HepG2 (cell line): ENCODE results near the gene MAGEA6. TPM values are rescaled to one million over a fixed set of nuclear protein-coding genes. Genes with fewer than 3 reads are reported as not detected.
"Not testable (repeated sequence)": the region's sequence is repeated elsewhere in the genome, so short reads cannot be mapped to it uniquely, and the experiment has no call there.

Experiments
- ATAC-seq: fragments of 200-7000 bp; cut with Tn5 transposase; 3 replicates; pipeline ENCODE4 v1.9.1; 2020; ENCODE audit warnings: mild to moderate bottlenecking, moderate library complexity
- BruUV-seq: library from RNA; stranded (reverse); fragments of 400-500 nt; replicated peaks from 2 replicates; lab custom pipeline; 2021; lab: Mats Ljungman, UMichigan
- CTCF ChIA-PET: fragments of 300-600 bp; formaldehyde crosslinking; extraction: SDS; loops from one replicate; lab custom pipeline; 2021; ENCODE audit warnings: low total read pairs, inconsistent platforms, low intra/inter-chr PET ratio; lab: Yijun Ruan, JAX
- POLR2A ChIA-PET: fragments of 350-600 bp; sonication (Branson Sonifier 250); formaldehyde crosslinking; loops from one replicate; lab custom pipeline; 2020; ENCODE audit warnings: antibody characterized with exemption, inconsistent platforms; lab: Yijun Ruan, JAX
- DNase-seq: peaks from one replicate; pipeline ENCODE4 v3.0.0-alpha.2; 2015; ENCODE audit warnings: low spot score
- FAIRE-seq: peaks from 3 replicates; lab custom pipeline; 2011; peaks lifted over from hg19 to GRCh38; lab: Jason Lieb, UNC
- H2AFZ ChIP-seq: one replicate; pipeline ENCODE4 v1.6.1; 2011; ENCODE audit warnings: low read length, inconsistent platforms
- H3K27ac ChIP-seq: fragments of 300-600 bp; 3 replicates; pipeline ENCODE4 v1.8.0; 2011; ENCODE audit warnings: mixed run types, mild to moderate bottlenecking, mixed read lengths, low read length, inconsistent platforms; ENCODE audit not compliant: insufficient read depth; ENCODE audit errors: extremely low read length
- H3K27me3 ChIP-seq, 2 experiments: fragments of 200-600 bp in 1 of 2; 2 replicates in 1 of 2; 3 replicates in 1 of 2; pipeline versions ENCODE4 v1.6.0 to v1.8.0; 2011; ENCODE audit warnings: low read length in 2 of 2, mild to moderate bottlenecking in 2 of 2, moderate library complexity in 2 of 2, inconsistent platforms in 1 of 2; ENCODE audit not compliant: insufficient read depth in 2 of 2, control insufficient read depth in 1 of 2
- H3K36me3 ChIP-seq, 2 experiments: fragments of 200-600 bp in 1 of 2; replicated peaks in 1 of 2; 2 replicates in 1 of 2; 3 replicates in 1 of 2; pipeline versions ENCODE4 v1.5.1 to v1.8.0; 2011; ENCODE audit warnings: low read length in 2 of 2, inconsistent platforms in 1 of 2; ENCODE audit not compliant: insufficient read depth in 2 of 2, control insufficient read depth in 1 of 2
- H3K4me1 ChIP-seq: 2 replicates; pipeline ENCODE4 v1.5.1; 2012; ENCODE audit warnings: low read length, inconsistent platforms; ENCODE audit not compliant: insufficient read depth
- H3K4me2 ChIP-seq: 2 replicates; pipeline ENCODE4 v1.6.0; 2011; ENCODE audit warnings: low read depth, low read length, inconsistent platforms
- H3K4me3 ChIP-seq, 3 experiments: fragments of 200-600 bp in 1 of 3; sonication (generic), shearing (Covaris generic) in 1 of 3; replicated peaks in 1 of 3; 2 replicates each; pipeline ENCODE4 v1.5.1; 2011 to 2016; ENCODE audit warnings: low read length in 3 of 3, inconsistent platforms in 2 of 3, low read depth in 2 of 3, mild to moderate bottlenecking in 2 of 3, control low read depth in 1 of 3, mixed read lengths in 1 of 3; ENCODE audit not compliant: insufficient read depth in 1 of 3
- H3K79me2 ChIP-seq: one replicate; pipeline ENCODE4 v1.6.1; 2011; ENCODE audit warnings: low read length, inconsistent platforms; ENCODE audit not compliant: insufficient read depth
- H3K9ac ChIP-seq: 2 replicates; pipeline ENCODE4 v1.6.0; 2011; ENCODE audit warnings: mild to moderate bottlenecking, low read depth, low read length, inconsistent platforms; ENCODE audit not compliant: insufficient read depth
- H3K9me3 ChIP-seq: 2 replicates; pipeline ENCODE4 v1.5.1; 2012; ENCODE audit warnings: mild to moderate bottlenecking, low read length
- H4K20me1 ChIP-seq: 2 replicates; pipeline ENCODE4 v1.6.0; 2011; ENCODE audit warnings: inconsistent platforms, mild to moderate bottlenecking, low read length, moderate library complexity; ENCODE audit not compliant: insufficient read depth
- ARHGAP35 ChIP-seq: sonication (generic); formaldehyde crosslinking; IDR thresholded peaks from 2 replicates; pipeline ENCODE4 v1.9.0; 2022; ENCODE audit warnings: mild to moderate bottlenecking, inconsistent platforms, moderate library complexity, missing genetic modification reagents, borderline replicate concordance
- EEA1 ChIP-seq: sonication (generic); formaldehyde crosslinking; IDR thresholded peaks from 2 replicates; pipeline ENCODE4 v1.5.1; 2020; ENCODE audit warnings: mild to moderate bottlenecking, missing genetic modification reagents, borderline replicate concordance
- GABPB1 ChIP-seq: IDR thresholded peaks from 2 replicates; pipeline ENCODE4 v1.6.1; 2016; ENCODE audit warnings: mild to moderate bottlenecking, missing genetic modification reagents, moderate library complexity, missing compliant biosample characterization
- KDM4B ChIP-seq: sonication (generic); formaldehyde crosslinking; IDR thresholded peaks from 2 replicates; pipeline ENCODE4 v1.4.0; 2020; ENCODE audit warnings: missing genetic modification reagents
- PHF21A ChIP-seq: sonication (generic); formaldehyde crosslinking; IDR thresholded peaks from 2 replicates; pipeline ENCODE4 v1.5.0; 2020; ENCODE audit warnings: mild to moderate bottlenecking, missing genetic modification reagents
- ZNF383 ChIP-seq: sonication (generic); formaldehyde crosslinking; IDR thresholded peaks from 2 replicates; pipeline ENCODE4 v1.4.0; 2020; ENCODE audit warnings: missing genetic modification reagents, mild to moderate bottlenecking, borderline replicate concordance
- ZNF549 ChIP-seq: sonication (generic); formaldehyde crosslinking; IDR thresholded peaks from 2 replicates; pipeline ENCODE4 v1.5.0; 2020; ENCODE audit warnings: missing genetic modification reagents
- WGBS: methylation state at CpG from one replicate; pipeline ENCODE4 v1.1.6; 2017; ENCODE audit warnings: low lambda C conversion rate; 5-methylcytosine and 5-hydroxymethylcytosine counted together
- in situ Hi-C: cut with HindIII; loops from 2 replicates; pipeline ENCODE4 v1.10.0; 2017; ENCODE audit warnings: low pct_unique_long_range_greater_than_20kb; ENCODE audit not compliant: extremely low pct_ligation_motif_present
- intact Hi-C: fragments of 100-400 bp; cut with micrococcal nuclease; formaldehyde crosslinking; loops from one replicate; pipeline ENCODE4 v1.10.0; 2022; ENCODE audit not compliant: unreplicated experiment
- polyA plus RNA-seq, 8 experiments: library from polyadenylated mRNA; depleted of rRNA in 3 of 8; stranded (reverse) in 7 of 8; unstranded in 1 of 8; fragments of >200 nt; fragmentation: Illumina TruSeq in 4 of 8; extraction: Trizol in 4 of 8; gene quantifications; 2 replicates each; pipeline versions ENCODE4 v1.2.1 to v1.2.3, GENCODE V29; 2011 to 2016; ENCODE audit warnings: low read depth in 4 of 8, missing spikeins in 1 of 8, mixed read lengths in 1 of 8; ENCODE audit not compliant: insufficient read depth in 1 of 8
- total RNA-seq, 5 experiments: library from RNA; depleted of rRNA; stranded (reverse); fragments of >200 nt; fragmentation: Illumina TruSeq; extraction: Trizol; gene quantifications; 2 replicates each; pipeline ENCODE4 v1.2.3, GENCODE V29; 2016; ENCODE audit warnings: low read depth in 1 of 5
- TF ChIP-seq, protein P1 (sequence below): sonication (generic); formaldehyde crosslinking; IDR thresholded peaks from 2 replicates; pipeline ENCODE4 v1.9.0; 2021; ENCODE audit warnings: mild to moderate bottlenecking, missing genetic modification reagents
- TF ChIP-seq, protein P2 (sequence below): sonication (generic); formaldehyde crosslinking; IDR thresholded peaks from 2 replicates; pipeline ENCODE4 v1.9.0; 2022; ENCODE audit warnings: missing genetic modification reagents, mild to moderate bottlenecking, borderline replicate concordance

MAGEA6 gene
- total and polyA plus RNA-seq, 2 of the 13 experiments (the other 11 are each of a cell fraction or from before 2014, with no cell fraction given), result 0.18 to 0.97 TPM

DNA sequence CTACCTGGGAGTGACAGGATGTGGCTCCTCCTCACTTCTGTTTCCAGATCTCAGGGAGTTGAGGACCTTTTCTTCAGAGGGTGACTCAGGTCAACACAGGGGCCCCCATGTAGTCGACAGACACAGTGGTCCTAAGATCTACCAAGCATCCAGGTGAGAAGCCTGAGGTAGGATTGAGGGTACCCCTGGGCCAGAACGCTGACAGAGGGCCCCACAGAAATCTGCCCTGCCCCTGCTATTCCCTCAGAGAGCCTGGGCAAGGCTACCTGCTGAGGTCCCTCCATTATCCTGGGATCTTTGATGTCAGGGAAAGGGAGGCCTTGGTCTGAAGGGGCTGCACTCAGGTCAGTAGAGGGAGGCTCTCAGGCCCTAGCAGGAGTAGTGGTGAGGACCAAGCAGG lies 34.4 kb downstream of the MAGEA6 start:
- Histone ChIP-seq H3K4me1 (no peaks in the 10 kb centered on the region), H3K27ac (no peak overlapping the region), H3K4me2 (no peak overlapping the region), H2AFZ (no peak overlapping the region), H3K4me3 (no peak overlapping the region), H3K27me3 (no peaks in the 10 kb centered on the region), H3K79me2 (no peaks in the 10 kb centered on the region), H3K9ac (no peak overlapping the region), H4K20me1 (no peaks in the 10 kb centered on the region), H3K36me3 (no peaks in the 10 kb centered on the region), H3K9me3 (no peaks in the 10 kb centered on the region)
- DNase-seq, result no peak
- no TSS peak for BruUV-seq
- no peak for ATAC-seq
- no CpG with 5 or more reads among the region's 2 CpGs for WGBS
- in situ Hi-C loops, result no loop called here
- no peak for FAIRE-seq
- TF ChIP-seq PHF21A (CRISPR knock-in tag) (no peak), GABPB1 (no peak), ZNF549 (CRISPR knock-in tag) (no peak), ZNF383 (no peak), ARHGAP35 (CRISPR knock-in tag) (no peak), EEA1 (CRISPR knock-in tag) (no peak), KDM4B (CRISPR knock-in tag) (no peak)
- TF ChIP-seq, protein P1, sequence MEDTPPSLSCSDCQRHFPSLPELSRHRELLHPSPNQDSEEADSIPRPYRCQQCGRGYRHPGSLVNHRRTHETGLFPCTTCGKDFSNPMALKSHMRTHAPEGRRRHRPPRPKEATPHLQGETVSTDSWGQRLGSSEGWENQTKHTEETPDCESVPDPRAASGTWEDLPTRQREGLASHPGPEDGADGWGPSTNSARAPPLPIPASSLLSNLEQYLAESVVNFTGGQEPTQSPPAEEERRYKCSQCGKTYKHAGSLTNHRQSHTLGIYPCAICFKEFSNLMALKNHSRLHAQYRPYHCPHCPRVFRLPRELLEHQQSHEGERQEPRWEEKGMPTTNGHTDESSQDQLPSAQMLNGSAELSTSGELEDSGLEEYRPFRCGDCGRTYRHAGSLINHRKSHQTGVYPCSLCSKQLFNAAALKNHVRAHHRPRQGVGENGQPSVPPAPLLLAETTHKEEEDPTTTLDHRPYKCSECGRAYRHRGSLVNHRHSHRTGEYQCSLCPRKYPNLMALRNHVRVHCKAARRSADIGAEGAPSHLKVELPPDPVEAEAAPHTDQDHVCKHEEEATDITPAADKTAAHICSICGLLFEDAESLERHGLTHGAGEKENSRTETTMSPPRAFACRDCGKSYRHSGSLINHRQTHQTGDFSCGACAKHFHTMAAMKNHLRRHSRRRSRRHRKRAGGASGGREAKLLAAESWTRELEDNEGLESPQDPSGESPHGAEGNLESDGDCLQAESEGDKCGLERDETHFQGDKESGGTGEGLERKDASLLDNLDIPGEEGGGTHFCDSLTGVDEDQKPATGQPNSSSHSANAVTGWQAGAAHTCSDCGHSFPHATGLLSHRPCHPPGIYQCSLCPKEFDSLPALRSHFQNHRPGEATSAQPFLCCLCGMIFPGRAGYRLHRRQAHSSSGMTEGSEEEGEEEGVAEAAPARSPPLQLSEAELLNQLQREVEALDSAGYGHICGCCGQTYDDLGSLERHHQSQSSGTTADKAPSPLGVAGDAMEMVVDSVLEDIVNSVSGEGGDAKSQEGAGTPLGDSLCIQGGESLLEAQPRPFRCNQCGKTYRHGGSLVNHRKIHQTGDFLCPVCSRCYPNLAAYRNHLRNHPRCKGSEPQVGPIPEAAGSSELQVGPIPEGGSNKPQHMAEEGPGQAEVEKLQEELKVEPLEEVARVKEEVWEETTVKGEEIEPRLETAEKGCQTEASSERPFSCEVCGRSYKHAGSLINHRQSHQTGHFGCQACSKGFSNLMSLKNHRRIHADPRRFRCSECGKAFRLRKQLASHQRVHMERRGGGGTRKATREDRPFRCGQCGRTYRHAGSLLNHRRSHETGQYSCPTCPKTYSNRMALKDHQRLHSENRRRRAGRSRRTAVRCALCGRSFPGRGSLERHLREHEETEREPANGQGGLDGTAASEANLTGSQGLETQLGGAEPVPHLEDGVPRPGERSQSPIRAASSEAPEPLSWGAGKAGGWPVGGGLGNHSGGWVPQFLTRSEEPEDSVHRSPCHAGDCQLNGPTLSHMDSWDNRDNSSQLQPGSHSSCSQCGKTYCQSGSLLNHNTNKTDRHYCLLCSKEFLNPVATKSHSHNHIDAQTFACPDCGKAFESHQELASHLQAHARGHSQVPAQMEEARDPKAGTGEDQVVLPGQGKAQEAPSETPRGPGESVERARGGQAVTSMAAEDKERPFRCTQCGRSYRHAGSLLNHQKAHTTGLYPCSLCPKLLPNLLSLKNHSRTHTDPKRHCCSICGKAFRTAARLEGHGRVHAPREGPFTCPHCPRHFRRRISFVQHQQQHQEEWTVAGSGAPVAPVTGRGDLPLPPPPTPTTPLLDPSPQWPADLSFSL (CRISPR knock-in tag), result no peak
- TF ChIP-seq, protein P2, sequence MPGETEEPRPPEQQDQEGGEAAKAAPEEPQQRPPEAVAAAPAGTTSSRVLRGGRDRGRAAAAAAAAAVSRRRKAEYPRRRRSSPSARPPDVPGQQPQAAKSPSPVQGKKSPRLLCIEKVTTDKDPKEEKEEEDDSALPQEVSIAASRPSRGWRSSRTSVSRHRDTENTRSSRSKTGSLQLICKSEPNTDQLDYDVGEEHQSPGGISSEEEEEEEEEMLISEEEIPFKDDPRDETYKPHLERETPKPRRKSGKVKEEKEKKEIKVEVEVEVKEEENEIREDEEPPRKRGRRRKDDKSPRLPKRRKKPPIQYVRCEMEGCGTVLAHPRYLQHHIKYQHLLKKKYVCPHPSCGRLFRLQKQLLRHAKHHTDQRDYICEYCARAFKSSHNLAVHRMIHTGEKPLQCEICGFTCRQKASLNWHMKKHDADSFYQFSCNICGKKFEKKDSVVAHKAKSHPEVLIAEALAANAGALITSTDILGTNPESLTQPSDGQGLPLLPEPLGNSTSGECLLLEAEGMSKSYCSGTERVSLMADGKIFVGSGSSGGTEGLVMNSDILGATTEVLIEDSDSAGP, result no peak
- intact Hi-C loops, result no loop called here
- POLR2A ChIA-PET, result no interaction called here
- CTCF ChIA-PET, result no interaction called here

DNA sequence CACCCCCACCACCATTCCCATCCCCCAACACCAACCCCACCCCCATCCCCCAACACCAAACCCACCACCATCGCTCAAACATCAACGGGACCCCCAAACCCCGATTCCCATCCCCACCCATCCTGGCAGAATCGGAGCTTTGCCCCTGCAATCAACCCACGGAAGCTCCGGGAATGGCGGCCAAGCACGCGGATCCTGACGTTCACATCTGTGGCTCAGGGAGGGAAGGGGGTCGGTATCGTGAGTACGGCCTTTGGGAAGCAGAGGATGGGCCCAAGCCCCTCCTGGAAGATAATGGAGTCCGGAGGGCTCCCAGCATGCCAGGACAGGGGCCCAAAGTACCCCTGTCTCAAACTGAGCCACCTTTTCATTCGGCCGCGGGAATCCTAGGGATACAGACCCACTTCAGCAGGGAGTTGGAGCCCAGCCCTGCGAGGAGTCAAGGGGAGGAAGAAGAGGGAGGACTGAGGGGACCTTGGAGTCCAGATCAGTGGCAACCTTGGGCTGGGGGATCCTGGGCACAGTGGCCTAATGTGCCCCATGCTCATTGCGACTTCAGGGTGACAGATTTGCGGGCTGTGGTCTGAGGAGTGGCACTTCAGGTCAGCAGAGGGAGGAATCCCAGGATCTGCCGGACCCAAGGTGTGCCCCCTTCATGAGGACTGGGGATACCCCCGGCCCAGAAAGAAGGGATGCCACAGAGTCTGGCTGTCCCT lies 35.2 kb downstream of the MAGEA6 start:
- in situ Hi-C loops, DNase-seq, H3K9me3 ChIP-seq, H3K27me3 ChIP-seq, H3K4me1 ChIP-seq, H3K9ac ChIP-seq, H3K4me2 ChIP-seq, CTCF ChIA-PET, ATAC-seq, FAIRE-seq, H3K79me2 ChIP-seq, intact Hi-C loops, H2AFZ ChIP-seq, H4K20me1 ChIP-seq, H3K4me3 ChIP-seq, POLR2A ChIA-PET, H3K27ac ChIP-seq, BruUV-seq, H3K36me3 ChIP-seq: not testable (repeated sequence)
- WGBS, result no CpG with 5 or more reads among the region's 22 CpGs
